HG03045 (cell line): Measurements from ENCODE around the gene TPRX2.
"Not testable (repeated sequence)": the region's sequence is repeated elsewhere in the genome, so short reads cannot be mapped to it uniquely, and the experiment has no call there.

Source experiments
- ATAC-seq: cut with Tn5 transposase; IDR thresholded peaks from one replicate; pipeline ENCODE4 v1.9.1; 2021; ENCODE audit warnings: mild to moderate bottlenecking, moderate library complexity; ENCODE audit not compliant: unreplicated experiment

Gene TPRX2, protein sequence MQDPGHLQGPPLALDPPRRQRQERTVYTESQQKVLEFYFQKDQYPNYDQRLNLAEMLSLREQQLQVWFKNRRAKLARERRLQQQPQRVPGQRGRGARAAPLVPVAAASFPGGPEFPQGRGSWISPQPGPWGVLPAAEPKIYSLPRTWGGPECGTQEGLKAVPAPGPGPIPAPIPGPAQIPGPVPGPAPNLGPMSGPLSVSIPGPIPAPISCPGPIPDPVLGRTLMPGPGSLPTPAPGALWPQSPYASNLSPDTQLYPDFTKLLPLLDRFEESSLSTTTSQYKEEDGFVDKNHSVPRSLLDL

GRCh38 chr19:47858646-47859285, at the start of gene TPRX2:
TPRX2 (plus strand) TSS chr19:47859235; CDS start chr19:47859247, 12 bp downstream.
- not testable (repeated sequence) for ATAC-seq

DNA sequence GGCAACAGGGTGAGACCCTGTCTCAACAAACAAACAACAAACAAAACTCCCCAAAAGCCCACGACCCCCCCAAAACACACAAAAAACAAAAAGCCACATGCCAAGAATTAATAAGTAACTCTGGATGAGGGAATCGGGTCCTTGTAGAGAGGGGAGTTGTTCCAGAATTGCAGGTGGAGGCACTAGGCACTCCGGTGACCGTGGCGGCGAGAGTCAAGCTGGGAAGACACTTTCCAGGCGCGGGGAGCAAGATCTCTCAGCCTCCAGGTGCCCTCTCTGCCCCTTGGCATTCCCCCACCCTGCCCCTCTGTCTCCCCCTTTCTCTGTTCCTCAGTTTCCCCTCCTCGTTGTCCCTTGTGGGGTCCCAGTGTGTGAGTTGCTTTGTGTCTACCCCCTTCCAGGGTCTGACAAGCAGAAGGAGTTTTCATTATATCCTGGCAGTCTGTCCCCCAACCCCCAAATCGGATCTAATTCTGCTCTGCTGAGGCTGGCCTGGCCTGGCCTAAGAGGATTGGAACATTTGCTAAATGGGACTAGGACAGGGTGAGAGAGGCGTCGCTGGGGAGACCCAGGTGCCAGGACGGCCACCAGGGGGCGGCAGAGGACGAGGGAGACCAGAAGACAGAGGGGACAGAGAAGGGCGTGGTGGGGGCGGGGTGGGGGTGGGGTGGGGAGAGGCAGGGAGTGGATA, 45.6 kb upstream of the TPRX2 start:
- no peak for ATAC-seq

DNA sequence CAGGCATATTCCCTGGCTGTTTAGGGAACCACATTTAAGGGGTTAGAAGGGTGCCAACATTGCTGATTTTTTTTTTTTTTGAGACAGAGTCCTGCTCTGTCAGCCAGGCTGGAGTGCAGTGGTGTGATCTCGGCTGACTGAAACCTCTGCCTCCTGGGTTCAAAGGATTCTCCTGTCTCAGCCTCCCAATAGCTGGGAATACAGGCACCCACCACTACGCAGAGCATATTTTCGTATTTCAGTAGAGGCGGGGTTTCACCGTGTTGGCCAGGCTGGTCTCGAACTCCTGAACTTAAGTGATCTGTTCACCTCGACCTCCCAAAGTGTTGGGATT, 45.1 kb upstream of the TPRX2 start:
- ATAC-seq = no peak

GRCh38 chr19:47816270-47816669, 42.8 kb upstream of the TPRX2 start:
- not testable (repeated sequence) for ATAC-seq

GRCh38 chr19:47818221-47818620, 40.8 kb upstream of the TPRX2 start:
- not testable (repeated sequence) for ATAC-seq

DNA sequence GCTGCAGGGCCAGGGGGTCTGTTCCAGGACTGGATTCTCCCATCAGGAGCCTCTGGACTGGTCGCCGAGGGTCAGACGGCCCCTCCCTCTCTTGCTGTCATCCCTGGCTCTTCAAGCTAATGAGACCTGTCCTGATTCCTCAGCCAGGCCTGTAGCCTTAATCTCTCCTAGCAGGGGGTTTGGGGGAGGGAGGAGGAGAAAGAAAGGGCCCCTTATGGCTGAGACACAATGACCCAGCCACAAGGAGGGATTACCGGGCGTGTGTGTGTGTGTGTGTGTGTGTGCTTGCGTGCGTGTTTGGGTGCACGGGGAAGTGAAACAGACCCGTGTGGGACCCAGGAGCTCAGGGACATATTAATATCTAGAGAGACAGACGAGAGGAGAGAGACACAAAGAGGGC, 39.2 kb upstream of the TPRX2 start:
- ATAC-seq = no peak

GRCh38 chr19:47820410-47820809, 38.6 kb upstream of the TPRX2 start:
- ATAC-seq = no peak

GRCh38 chr19:47821460-47822020, 37.5 kb upstream of the TPRX2 start, which contains the start of gene CRX:
CRX (plus strand) TSS chr19:47821937; CDS start chr19:47834444, 12,507 bp downstream.
- ATAC-seq = no peak

GRCh38 chr19:47824396-47824795, 34.6 kb upstream of the TPRX2 start:
- ATAC-seq = no peak

DNA sequence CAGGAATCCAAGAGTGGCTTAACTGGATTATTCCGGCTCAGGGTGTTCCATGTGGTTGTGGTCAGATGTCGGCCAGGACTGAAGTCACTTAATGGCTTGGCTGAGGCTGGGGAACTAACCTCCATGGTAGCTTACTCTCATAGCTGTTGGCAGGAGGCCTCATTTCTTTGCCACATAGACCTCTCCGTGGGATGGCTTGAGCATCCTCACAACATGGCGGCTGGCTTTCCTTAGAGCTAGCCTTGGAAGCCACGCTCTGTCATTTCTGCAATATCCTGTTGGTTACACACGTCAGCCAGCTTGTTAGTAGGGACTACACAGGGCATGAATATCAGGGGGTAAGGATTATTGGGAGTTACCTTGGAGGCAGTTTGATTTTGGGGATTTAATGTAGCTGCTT, 32.2 kb upstream of the TPRX2 start:
- no peak for ATAC-seq

GRCh38 chr19:47832723-47833122, 26.3 kb upstream of the TPRX2 start:
- ATAC-seq = no peak

- no peak for ATAC-seq
Measured at GRCh38 chr19:47836038-47836437, 23.0 kb upstream of the TPRX2 start.

- no peak for ATAC-seq
Measured at GRCh38 chr19:47839411-47839810, 19.6 kb upstream of the TPRX2 start.

DNA sequence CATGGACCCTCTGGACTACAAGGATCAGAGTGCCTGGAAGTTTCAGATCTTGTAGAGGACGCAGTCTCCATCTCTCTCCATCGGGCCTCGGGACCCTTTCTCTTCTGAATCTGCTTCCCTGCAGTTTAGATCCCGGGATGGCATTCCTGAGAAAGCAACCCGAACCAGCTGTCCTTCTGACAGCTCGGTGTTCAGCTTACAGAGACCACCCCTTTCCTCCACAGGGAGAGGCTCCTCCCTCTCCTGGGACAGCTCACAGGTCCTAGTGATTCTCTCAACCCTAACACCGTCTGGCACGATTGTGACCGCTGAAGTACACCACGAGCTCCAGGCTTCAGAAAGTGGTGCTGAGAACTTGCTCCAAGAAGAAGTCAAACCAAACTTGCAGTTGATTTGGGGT, 19.1 kb upstream of the TPRX2 start:
- no peak for ATAC-seq

GRCh38 chr19:47842941-47843340, 16.1 kb upstream of the TPRX2 start:
- no peak for ATAC-seq

DNA sequence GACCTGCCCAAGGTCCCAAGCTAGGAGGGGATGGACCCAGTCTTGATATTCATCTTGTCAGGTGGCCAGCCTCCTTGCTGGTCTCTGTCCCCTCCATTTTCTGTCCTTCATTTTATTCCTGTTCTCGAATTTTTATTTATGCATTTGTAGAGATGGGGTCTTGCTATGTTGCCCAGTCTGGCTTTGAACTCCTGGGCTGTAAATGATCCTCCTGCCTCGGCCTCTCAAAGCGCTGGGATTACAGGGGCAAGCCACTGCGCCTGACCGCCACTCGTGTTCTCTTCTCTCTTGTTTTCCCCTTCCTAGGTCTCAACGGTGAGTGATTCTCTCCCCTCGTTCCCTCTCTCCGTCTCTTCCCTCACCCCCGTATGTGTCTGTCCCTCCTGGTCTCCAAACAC, 10.6 kb upstream of the TPRX2 start:
- ATAC-seq = no peak

DNA sequence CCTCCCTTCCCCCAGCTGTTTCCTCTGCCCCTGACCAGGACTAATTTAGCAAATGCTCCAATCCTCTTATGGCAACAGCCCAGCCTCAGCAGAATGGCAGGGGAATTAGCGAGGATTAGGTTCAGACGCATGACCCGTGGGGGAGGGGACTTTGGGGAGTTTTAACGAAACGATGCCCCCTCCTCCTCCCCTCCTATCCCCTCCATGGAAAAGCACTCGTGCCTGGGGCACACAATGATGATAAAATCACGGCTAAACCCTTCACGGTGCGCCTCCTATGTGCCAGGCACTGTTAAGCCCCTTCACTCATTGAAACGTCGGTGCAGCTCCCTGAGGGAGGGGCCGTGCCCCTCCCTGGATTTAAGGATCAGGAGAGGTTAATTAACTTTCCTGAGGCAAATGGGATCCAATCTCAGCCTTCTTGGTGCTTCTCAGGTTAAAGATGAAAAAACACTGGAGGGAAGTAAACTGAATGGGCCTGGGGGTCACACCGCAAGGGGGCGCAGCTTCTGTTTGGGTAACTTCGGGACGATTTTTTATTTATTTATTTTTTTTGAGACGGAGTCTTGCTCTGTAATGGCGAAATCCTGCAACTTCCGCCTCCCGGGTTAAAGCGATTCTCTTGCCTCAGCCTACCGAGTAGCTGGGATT, 10.1 kb upstream of the TPRX2 start:
- no peak for ATAC-seq

- no peak for ATAC-seq
Measured at GRCh38 chr19:47853003-47853402, 6.0 kb upstream of the TPRX2 start.

- no peak for ATAC-seq
Measured at GRCh38 chr19:47854459-47854858, 4.6 kb upstream of the TPRX2 start.

GRCh38 chr19:47858231-47858630, 804 bp upstream of the TPRX2 start:
- ATAC-seq = not testable (repeated sequence)

DNA sequence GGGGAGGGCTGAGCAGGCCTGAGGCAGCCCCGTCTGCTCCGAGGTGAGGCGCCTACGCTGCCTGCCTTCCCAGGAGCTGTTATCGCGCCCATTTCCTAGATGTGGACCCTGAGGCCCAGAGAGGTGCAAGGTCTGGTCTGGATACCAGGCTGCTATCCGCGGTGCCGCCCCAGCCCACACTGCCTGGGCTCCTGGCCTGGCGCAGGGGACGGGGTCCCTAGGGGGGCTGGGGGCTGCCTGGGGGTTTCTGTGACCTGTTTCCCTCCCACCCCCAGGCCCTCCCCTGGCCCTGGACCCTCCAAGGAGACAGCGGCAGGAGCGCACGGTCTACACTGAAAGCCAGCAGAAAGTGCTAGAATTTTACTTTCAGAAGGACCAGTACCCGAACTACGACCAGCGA, 803 bp downstream of the TPRX2 start:
- ATAC-seq = not testable (repeated sequence)
